ENCODE results near the gene LRRC8B.

Gene LRRC8B

DNA sequence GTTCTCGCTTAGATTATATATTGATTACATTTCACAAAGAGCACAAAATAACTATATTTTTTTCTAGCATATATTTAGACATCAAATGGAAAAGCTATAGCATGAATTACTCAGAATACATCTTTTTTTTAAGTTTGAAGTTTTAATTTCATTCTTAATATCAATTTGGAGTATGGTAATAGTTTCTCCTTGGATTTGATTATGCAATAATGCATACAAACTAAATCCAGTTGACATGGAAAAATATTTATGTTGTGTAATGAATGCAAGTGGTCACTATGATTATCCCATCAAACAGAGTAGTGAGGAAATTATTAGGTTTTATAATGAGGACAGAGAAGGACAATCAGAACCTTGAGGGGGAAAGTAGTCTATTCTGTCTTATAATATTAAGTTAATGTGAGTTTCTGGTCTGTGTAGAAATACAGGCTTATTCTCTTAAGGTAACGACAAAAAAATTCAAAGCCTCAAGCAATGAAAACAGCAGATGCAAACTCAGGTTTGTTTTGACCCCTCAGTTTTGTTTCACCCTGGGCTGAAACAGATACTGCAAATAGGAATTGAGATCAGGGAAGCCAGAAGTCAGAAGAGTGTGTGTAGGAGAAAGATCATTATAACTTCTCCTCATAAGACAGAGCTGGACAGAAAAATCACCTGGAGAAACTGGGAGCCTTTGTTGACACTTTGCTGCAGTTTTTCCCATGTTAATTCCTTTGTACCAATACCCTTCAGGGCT is 23.7 kb downstream of the LRRC8B start:
- no peak for DNase-seq

DNA sequence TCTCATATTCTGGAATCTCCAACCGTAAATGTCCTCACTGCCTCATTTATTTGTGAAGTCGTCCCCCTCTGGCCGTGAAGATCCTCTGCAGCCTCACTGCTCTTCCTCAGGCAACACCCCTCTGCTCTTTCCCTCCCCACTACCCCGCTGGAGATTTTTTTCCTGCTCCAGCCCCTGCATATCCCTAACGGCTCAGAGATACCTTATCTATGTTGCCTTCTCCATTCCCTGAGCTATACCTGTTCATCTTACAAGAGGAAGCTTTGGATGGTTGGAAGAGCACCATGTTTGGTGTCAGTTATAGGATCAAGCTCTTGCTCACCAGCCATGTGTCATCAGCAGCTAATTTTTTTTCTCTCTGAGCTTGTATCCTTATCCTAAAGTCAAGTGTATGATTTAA is 26.4 kb downstream of the LRRC8B start:
- DNase-seq: no peak

DNA sequence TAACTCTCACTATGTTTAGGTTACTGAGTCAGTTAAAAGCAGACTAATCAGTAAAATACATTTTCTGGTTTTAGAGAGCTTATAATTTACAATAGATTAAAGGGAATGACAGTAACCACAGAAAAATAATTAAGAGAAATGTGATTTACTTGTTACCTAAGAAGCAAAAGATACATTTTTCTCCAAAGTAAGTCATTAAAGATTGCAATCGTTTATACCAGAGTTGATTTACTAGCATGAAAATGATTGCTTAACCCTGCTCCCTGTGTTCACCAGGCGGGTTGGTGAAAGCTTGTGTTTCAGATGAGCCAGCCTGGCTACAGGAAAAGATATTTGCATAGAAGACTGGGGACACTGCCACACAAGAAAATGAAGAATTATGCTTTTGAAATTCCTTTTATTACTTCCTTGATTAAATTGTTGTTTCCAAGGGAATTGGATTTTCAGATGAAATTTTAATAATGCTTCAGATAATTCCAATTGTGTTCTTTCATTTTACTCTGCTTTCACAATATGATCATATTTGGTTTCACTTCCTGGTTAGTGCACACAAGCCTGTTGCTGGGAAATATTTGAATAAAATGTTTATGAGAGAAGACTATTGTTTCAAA is 27.9 kb downstream of the LRRC8B start:
- no peak for DNase-seq

DNA sequence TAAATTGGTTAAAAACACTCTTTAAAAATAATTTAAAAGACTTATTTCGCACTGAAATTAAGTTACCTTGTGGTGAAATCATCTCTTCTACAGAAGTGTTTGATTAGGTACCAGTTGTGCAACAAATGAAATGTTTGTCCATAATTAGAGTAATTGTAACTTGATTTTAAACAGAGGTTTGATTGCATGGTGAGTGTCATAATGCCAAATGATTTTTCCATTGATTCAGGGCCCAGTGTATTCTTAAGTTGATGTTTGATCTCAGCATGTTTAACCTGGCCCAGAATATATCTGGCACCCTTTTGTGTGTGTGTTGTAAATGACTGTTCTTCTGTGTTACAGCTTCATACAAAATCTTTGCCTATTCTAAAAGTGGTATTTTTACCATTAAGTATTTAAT is 28.5 kb downstream of the LRRC8B start:
- DNase-seq: no peak

DNA sequence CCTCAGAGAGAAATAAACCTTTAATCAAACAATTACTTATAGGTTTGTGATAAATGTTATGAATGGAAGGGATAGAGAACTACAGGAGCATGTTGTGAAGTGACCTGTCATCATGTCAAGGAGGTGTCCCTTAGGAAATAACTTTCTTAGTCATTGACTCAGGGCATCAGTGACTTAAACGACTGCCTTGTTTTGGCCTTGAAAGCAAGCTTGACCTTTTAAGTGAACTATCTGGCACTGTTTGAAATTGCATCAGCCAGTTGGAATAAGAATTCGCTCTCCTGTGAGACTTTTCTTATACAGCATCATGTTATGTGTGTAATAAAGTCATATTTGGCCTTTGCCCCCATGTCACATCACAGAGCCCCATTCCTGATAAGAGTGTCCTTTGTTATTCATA is 30.9 kb downstream of the LRRC8B start:
- no peak for DNase-seq

DNA sequence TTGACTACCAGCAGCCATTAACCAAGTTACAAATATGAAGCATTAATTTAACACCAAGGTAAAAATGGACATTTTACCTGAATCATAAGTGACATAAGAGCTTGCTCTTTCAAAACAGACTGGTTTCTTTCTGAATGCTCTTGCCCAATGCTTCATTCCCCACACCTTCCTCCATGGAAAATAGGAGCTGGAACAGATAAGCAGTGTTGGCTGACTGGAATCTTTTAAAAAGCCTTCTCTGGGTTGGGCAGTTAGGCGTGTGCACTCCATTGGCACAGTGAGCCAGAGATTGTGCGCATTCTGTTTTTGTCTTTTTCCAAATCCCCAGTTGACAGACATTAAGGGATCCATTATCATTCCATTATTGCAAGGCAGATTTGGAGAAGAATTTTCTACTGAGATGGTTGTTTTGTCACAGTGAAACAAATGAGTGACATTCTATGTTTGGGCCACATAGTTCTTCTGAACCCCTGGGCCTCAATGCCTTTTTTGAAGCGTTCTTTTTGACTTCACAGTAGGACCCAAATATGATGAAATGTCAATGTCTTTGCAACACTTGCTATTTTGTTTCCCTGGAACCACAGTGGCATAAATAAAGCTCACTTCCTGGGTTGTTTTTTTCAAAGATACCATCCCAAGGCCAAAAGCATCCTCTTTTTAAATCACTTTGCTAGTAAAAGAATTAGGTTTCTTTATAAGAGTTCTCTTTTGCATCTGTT is 32.3 kb downstream of the LRRC8B start:
- no peak for DNase-seq

DNA sequence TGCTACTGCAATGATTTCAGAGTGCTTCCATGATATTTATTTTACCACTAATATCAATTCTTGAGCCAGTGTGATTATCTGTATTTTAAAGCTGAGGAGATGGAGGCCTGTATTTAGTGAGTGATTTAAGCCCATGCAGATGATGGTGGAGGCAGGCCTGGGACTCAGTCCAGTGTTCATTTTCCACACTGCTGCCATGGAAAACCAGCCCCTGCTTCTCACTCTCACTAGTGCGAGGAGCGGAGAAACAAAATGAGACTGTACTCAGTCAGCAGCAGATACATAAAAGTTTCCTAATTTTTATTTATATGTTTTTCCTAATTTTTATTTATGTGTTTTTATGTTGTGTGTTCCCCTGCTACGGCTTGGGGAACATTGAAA is 32.8 kb downstream of the LRRC8B start:
- DNase-seq: no peak

DNA sequence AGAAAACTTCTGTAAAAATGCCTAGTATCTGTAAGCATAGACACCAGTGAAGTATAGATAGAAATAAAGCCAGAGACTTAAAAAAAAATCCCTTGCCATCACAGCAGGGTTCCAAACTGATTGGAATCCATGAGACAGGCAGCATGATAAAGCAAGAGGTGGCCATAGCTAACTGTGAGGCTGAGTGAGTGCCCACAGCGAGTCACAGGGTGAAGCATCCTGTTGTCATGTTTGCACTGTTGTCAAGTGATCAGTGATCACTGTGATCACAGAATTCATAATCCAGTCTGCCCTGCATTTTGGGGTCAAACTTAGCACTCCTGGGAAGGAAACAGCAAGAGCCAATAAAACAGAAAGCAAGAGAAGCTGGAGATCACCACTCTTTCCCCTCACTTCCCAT is 33.3 kb downstream of the LRRC8B start:
- no peak for DNase-seq

DNA sequence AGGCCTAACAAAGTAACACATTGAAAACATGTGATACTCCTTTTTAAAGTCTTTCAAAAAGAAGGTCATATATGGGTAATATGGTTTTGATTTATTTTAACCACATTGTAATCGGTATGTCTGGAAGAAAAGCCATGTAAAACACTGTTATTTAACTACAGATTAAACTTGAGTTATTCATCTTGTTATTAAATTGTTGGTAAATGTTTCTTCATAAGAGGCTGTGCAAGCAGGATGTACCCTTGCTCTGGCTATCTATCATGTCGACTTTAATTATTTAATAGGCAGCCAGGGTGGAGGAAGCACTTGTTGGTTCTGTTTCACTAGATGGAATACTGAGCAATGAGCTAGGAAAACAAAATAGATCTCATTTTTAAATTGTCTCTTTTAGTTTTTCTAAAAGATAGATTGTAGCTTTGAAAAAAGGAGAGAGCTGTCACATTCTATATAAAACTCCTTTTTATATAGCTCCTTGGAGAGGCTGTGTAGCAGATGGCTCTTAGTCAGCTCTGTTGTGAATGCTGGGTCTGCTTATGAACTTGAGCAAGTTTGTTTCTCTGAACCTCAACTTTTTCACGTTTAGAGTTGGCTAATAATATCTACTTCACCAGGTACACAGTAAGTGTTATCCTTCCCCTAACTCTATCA is 39.5 kb downstream of the LRRC8B start:
- no peak for DNase-seq

DNA sequence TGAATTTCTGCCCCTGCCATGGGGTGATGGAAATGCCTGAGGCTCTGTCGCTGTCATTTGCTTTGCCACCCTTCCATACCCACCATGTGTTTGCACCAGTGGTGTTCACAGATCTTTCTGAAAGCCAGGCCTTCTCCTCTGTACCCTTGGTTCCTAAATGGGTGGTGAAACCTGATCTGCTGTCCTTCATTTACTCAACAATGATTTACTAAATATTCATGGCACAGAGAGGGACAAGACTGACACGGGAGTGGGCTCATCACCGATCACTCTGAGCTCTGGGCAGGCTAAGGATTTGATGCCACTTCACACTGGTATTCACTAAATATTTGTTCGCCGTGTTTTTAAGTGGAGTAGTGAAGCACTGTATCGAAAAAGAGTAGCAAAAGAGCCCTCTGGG is 40.9 kb downstream of the LRRC8B start:
- no peak for DNase-seq

DNA sequence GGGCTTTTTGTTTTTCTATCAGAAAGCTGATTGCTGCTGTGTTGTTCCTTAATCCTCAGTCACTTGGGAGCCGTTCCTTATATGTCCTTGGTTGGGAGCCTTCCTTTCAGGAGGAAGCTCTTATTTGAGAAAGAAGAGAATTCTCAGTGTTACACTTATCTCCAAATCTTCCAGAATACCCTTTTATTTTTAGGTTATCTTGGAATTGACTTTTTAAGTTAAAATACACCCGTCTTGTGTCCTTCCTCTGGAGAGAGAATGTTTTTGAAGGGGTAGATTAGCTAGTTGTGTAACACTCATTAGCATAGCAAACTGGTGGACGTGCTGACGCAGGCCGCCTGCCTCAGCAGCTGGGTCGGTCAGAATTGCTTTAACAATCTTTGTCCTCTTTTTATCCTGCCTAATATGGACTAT is 42.1 kb downstream of the LRRC8B start:
- no peak for DNase-seq

DNA sequence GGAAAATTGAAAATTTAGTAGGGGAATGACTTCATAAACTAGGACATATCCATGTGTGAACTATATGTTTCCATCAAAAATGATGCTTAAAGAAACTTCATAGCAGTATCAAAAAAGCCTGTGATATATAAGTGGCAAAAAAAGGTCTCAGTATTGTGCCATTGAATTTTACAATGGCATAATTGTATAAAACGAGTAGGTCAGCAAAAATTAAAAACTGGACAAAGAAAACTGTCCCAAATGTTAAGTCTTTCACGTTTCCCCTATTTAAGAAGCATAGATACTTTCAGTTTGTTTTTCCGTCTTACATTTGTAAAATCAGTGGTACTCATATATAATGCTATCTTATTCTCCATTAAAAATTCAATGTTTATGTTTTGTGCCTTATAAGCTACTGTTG is 43.2 kb downstream of the LRRC8B start:
- no peak for DNase-seq

DNA sequence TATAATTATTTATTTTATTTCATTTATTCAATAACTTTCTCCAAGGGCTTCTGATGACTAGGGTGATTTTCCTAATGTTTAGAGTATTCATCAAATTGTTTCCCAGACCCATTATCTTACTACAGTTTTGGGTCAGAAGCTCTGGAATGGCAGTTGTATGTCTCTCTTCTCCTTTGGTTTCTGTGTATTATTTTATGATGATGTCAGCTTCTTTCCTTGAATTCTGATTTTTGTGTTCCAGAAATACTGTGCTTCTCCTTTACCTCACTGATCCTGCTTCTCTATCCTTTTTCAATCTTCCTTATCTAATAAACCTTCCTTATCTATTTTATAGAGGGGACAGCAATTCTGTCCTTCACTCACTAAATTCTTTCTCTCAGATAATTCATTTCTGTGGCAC is 48.8 kb downstream of the LRRC8B start:
- DNase-seq: no peak

DNA sequence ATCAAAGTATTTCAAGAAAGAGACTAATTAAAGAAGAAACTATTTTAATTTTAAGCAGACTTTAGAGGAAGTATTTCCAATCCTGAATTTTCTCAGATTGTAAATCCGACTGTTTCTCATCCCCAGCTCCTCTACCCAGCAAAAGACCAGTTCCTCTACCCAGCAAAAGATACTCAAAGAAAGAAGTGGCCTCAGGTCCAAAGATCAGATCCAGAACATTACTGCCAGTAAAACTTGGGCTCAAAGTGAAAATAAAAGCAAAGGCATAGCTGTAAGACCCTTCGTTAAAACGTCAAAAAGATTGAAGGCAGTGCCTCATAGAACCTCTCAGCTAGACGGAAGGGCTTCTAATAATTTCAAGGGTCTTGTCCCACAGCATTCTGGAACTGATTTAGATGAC is 50.0 kb downstream of the LRRC8B start:
- no peak for DNase-seq

DNA sequence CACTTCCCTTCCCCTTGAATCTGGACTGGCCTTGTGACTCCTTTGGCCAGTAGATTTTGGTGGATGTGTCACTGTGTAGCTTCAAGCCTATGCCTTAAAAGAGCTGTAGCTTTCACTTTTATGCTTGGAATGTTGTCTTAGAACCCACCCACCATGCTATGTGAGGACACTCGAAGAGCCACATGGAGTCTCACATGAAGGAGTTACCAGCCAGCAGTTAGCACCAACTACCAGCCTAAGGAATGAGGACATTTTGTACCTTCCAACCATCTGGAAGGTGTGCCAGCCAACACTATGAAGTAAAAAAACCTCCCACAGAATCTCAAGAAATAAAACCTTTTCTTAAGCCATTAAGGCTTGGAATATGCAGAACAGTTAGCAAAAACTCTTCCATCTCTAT is 50.6 kb downstream of the LRRC8B start:
- DNase-seq: no peak

DNA sequence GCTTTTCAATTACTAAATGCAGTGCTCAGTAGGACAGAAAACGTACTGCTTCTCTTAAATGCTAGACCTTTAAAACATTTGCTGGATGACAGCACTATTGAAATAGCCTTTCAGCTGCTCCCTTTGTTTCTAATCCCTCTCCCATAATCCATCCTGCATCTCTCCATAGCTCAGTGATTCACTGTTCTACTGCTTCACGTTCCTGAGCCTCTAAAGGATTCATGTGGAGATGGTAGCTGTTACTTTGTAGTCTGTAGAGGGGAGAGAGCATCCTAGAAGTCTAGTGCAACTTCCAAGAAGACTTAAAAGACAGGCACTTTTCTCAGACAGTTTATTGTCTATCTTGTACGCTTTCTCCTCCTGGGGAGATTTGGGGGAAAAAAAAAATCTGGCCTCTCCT is 51.4 kb downstream of the LRRC8B start:
- DNase-seq: no peak

DNA sequence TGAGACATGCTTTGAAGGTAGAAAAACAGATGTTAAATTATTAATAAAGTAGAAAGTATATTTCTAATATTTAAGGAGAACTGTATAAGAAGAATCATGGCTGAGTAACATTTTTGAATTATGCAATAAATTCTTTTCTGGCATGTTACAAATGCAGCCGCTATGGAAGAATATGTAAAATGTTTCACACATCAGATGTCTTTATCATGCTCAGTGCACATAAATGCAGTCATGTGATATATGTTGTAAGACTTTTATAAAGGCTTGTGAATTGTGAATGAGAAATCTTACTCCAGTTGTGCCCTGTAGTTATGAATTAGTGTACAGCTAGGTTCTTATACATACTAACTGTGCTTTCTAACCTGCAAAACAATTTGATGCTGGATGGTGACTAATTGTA is 53.5 kb downstream of the LRRC8B start:
- no peak for DNase-seq

DNA sequence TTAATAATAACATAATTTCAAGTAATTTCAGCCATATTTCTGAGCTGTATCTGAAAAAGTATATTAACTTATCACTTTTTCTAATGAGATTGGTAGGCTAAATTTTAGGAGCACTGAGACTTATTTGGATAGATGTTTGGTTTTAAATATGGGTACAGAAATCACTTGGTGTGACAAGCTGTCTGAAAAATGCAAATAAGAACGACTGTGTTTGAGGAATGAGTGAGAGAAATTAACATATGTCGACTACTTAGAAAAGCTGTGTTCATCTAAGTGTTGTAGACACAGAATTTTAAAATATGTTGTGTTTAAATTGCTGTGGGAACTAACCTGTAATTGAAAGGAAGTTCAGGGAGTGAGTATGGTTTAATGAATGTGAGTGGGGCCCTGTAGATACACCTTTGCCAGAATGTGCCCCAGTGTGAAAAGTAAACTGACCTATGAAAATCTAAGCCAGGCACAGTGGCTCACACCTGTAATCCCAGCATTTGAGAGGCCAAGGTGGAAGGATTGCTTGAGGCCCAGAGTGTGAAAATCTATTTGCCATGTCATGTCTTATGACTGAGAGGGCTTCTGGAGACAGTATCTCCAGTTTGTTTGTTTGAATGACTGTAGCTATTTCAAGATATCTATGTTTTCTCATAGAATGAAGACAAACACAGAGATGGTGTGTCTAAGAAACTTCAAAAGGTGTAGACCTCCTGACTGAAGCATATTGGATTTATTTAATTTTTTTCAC is 54.5 kb downstream of the LRRC8B start:
- no peak for DNase-seq

DNA sequence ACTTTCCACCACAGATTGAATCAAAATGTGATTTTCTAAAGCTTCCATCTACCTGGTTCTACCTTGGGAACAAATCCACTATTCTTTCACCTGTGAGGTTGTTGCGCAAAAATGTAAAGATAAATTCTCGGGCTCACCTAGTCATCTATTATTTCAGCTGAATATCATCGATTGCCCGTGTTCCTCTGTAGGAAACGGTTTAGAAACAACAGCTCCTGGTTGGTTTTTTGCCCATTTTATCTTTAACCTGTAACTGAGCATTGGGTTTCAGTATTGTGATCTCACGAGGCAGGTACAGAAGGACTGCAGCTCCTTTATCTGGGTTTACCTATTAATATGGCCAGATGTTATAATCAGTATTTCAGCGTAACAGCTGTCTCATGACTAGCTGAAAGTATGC is 55.4 kb downstream of the LRRC8B start:
- DNase-seq: no peak

DNA sequence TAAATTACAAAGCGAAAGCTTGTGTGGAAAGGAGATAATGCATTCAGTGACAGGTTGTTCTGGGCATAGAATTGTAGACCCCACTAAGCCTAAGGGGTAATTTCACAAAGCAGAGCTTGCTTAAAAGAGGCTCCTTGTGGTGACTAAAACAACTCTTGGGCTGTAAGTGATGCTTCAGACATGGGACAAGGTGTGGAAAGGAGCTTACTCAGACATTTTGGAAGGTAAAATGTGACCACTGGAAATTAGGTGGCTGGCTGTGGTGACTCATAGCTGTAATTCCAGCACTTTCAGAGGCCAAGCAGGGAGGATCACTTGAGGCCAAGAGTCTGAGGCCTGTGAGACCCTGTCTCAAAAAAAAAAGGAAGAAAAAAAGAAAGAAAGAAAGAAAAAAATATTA is 57.2 kb downstream of the LRRC8B start:
- no peak for DNase-seq

DNA sequence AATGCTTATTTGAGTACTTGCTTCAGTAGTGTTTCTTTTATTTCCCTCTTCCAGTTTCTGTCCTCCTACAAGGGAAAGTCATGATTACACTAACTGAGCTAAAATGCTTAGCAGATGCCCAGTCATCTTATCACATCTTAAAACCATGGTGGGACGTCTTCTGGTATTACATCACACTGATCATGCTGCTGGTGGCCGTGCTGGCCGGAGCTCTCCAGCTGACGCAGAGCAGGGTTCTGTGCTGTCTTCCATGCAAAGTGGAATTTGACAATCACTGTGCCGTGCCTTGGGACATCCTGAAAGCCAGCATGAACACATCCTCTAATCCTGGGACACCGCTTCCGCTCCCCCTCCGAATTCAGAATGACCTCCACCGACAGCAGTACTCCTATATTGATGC is 57.9 kb downstream of the LRRC8B start:
- no peak for DNase-seq

DNA sequence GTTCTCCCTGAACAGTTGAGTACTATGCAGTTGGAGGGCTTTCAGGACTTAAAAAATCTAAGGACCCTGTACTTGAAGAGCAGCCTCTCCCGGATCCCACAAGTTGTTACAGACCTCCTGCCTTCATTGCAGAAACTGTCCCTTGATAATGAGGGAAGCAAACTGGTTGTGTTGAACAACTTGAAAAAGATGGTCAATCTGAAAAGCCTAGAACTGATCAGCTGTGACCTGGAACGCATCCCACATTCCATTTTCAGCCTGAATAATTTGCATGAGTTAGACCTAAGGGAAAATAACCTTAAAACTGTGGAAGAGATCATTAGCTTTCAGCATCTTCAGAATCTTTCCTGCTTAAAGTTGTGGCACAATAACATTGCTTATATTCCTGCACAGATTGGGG is 59.6 kb downstream of the LRRC8B start:
- no peak for DNase-seq

DNA sequence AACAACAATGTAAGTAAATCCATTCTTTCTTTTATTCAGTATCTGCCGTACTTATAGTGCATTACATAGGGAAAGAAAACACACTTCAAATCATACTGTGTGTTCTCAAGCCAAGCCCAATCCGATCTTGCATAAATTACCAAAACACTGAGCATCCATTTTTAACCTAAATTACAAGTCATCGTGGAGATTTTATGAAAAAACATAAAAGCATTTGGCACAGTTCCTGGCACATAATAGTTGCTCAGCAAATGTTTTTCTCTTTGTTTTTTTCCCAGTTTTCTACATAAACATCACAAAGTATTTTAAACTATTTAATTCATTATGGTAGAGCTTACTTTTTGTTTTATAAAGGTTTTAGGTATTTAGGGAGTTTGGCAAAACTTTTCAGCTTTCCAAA is 60.2 kb downstream of the LRRC8B start:
- DNase-seq: no peak
